PC-9 (cell line): Measurements from ENCODE around the gene PRSS56.

ENCODE experiments used
- CTCF ChIP-seq: fragments of 200-600 bp; sonication (generic); conservative IDR thresholded peaks from 2 replicates; pipeline ENCODE4 v1.6.1; 2017; ENCODE audit warnings: mixed run types, antibody characterized with exemption, mild to moderate bottlenecking, moderate library complexity
- EZH2 ChIP-seq: fragments of 200-600 bp; sonication (generic); IDR thresholded peaks from 2 replicates; pipeline ENCODE4 v1.8.0; 2017; ENCODE audit warnings: antibody characterized with exemption, low read depth

GRCh38 chr2:232483311-232483922 is 36.8 kb upstream of the PRSS56 start:
- TF ChIP-seq CTCF (no peak), EZH2 (no peak)
